ENCODE results near the gene PRR12.

GRCh38 chr19:49660338-49660961, 69.5 kb downstream of the PRR12 start:
- TF ChIP-seq CTCF (IDR thresholded peaks at IDR 0.05) = no peak
- TF ChIP-seq EP300 (IDR thresholded peaks at IDR 0.05) = no peak

Data from tibial nerve (tissue), 4 donors.